ENCODE results near the gene ABCA12. TPM values are rescaled to one million over a fixed set of nuclear protein-coding genes. Genes with fewer than 3 reads are reported as not detected.

The ABCA12 gene
- total and polyA plus RNA-seq, 2 of the 13 experiments (the other 11 are each of a cell fraction or from before 2014, with no cell fraction given) = 0.02 to 0.07 TPM

DNA sequence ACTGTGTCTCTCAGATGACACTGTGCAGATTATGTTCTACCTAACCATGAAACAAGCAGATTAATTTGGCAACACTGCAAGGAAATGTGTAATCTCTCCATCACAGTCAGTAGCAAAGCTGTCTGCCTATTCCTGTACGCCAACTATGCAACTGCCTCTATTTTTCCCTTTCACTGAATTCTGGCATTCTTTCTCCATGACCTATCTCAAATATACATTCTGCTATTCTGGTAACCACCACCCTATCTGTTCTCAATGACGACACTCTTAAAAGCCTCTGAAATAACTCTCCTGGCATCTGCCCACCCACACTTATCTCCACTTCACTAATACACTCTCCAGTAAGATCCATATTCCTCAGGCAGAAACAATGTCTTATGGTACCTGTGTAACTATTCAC, 78.7 kb downstream of the ABCA12 start:
- no peak overlapping the region for H3K9ac ChIP-seq (ENCODE audit: insufficient read depth, low read depth, low read length)
- no peak overlapping the region for H2AFZ ChIP-seq (ENCODE audit: low read length)
- DNase-seq (ENCODE audit: low spot score) = no peak
- ATAC-seq = no peak
- CTCF ChIA-PET (ENCODE audit: low intra/inter-chr PET ratio, low total read pairs) = no interaction called here
- no peaks in the 10 kb centered on the region for H3K9me3 ChIP-seq (ENCODE audit: low read length)
- TF ChIP-seq CREB1 (IDR thresholded peaks at IDR 0.05) = 0 out of 2 replicates have a peak, but pooled peaks have one; percentile 8
- TF ChIP-seq CREB1 (CRISPR knock-in tag; IDR thresholded peaks at IDR 0.05) = no peak
- TF ChIP-seq, protein P1, sequence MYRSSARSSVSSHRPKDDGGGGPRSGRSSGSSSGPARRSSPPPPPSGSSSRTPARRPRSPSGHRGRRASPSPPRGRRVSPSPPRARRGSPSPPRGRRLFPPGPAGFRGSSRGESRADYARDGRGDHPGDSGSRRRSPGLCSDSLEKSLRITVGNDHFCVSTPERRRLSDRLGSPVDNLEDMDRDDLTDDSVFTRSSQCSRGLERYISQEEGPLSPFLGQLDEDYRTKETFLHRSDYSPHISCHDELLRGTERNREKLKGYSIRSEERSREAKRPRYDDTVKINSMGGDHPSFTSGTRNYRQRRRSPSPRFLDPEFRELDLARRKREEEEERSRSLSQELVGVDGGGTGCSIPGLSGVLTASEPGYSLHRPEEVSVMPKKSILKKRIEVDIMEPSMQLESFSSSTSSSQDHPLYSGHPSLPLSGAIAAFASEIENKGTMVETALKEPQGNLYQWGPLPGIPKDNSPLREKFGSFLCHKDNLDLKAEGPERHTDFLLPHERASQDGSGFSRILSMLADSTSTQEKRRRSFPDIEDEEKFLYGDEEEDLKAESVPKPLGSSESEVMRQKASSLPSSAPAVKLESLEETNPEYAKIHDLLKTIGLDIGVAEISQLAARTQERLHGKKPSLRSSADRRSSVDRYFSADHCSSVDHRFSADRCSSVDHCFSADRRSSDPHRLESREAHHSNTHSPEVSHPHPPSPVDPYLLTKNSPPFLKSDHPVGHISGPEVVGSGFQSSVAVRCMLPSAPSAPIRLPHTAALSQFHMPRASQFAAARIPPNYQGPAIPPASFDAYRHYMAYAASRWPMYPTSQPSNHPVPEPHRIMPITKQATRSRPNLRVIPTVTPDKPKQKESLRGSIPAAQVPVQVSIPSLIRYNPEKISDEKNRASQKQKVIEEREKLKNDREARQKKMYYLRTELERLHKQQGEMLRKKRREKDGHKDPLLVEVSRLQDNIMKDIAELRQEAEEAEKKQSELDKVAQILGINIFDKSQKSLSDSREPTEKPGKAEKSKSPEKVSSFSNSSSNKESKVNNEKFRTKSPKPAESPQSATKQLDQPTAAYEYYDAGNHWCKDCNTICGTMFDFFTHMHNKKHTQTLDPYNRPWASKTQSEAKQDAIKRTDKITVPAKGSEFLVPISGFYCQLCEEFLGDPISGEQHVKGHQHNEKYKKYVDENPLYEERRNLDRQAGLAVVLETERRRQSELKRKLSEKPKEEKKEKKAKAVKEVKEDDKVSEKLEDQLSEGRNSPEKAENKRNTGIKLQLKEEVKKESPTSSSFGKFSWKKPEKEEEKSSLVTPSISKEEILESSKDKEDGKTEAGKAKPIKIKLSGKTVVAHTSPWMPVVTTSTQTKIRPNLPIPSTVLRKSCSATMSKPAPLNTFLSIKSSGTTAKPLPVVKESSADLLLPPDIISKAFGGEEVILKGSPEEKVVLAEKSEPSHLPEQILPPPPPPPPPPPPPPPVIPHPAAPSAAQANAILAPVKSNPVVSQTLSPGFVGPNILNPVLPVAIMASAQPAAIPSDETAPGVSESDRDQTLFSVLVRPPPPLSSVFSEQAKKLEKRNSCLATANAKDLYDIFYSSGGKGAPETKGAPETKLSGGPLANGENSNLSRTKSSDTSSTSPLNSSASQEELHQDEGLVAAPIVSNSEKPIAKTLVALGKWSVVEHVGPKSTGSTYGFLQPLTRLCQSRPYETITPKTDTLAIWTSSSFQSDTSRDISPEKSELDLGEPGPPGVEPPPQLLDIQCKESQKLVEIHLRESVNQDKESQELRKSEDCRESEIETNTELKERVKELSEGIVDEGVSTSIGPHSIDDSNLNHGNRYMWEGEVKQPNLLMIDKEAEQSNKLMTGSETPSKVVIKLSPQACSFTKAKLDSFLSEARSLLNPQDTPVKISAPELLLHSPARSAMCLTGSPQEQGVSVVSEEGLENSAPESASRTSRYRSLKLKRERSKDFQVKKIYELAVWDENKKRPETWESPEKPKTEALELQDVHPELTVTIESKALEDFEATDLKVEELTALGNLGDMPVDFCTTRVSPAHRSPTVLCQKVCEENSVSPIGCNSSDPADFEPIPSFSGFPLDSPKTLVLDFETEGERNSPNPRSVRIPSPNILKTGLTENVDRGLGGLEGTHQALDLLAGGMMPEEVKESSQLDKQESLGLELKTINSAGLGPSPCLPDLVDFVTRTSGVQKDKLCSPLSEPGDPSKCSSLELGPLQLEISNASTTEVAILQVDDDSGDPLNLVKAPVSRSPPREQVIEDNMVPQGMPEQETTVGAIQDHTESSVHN (CRISPR knock-in tag; IDR thresholded peaks at IDR 0.05) = no peak
- peak; percentile 63; the same call in 1 of the 2 replicates for TF ChIP-seq ATF7 (IDR thresholded peaks at IDR 0.05)
- no peak for TF ChIP-seq ATF7 (CRISPR knock-in tag; IDR thresholded peaks at IDR 0.05)
- no peak for TF ChIP-seq TCF12 (IDR thresholded peaks at IDR 0.05)
- no peak for TF ChIP-seq TCF12 (CRISPR knock-in tag; IDR thresholded peaks at IDR 0.05)
- no peaks in the 10 kb centered on the region for H3K27me3 ChIP-seq (ENCODE audit: control insufficient read depth in 1 of 2, insufficient read depth in 2 of 2, low read length in 2 of 2)
- FAIRE-seq = no peak
- no TSS peak for BruUV-seq (replicated peaks)
- POLR2A ChIA-PET = no interaction called here
- no peaks in the 10 kb centered on the region for H3K36me3 ChIP-seq (replicated peaks in 1 of 2; ENCODE audit: control insufficient read depth in 1 of 2, insufficient read depth in 2 of 2, low read length in 2 of 2)
- 0% methylated on average over 2 of the region's 2 CpGs for WGBS (ENCODE audit: low lambda C conversion rate)
- H3K79me2 ChIP-seq (ENCODE audit: insufficient read depth, low read length) = no peaks in the 10 kb centered on the region
- H4K20me1 ChIP-seq (ENCODE audit: insufficient read depth, low read length) = no peaks in the 10 kb centered on the region
- no peaks in the 10 kb centered on the region for H3K4me1 ChIP-seq (ENCODE audit: insufficient read depth, low read length)
- H3K27ac ChIP-seq (ENCODE audit: extremely low read length, insufficient read depth, low read length) = no peak overlapping the region
- intact Hi-C loops (cut with micrococcal nuclease; ENCODE audit: unreplicated experiment) (no loop called here), in situ Hi-C loops (cut with HindIII; ENCODE audit: extremely low pct_ligation_motif_present, low pct_unique_long_range_greater_than_20kb) (no loop called here)
- H3K4me3 ChIP-seq (replicated peaks in 1 of 3; ENCODE audit: insufficient read depth in 1 of 3, low read depth in 2 of 3, low read length in 3 of 3) = no peak overlapping the region
- H3K4me2 ChIP-seq (ENCODE audit: low read depth, low read length) = no peak overlapping the region

Measured in HepG2 (cell line).